Bronchial epithelial cell (primary cell): Measurements from ENCODE around the gene SEC14L2. TPM values are rescaled to one million over a fixed set of nuclear protein-coding genes. Genes with fewer than 3 reads are reported as not detected.
"Not testable (repeated sequence)": the region's sequence is repeated elsewhere in the genome, so short reads cannot be mapped to it uniquely, and the experiment has no call there.

ENCODE experiments used
- DNase-seq: peaks from one replicate; pipeline ENCODE4 v3.0.0-alpha.2; 2010; ENCODE audit warnings: low read depth
- FAIRE-seq: peaks from 2 replicates; lab custom pipeline; 2011; peaks lifted over from hg19 to GRCh38; lab: Jason Lieb, UNC
- H3K27me3 ChIP-seq: 2 replicates; pipeline ENCODE4 v1.5.1; 2011; ENCODE audit warnings: low read length; ENCODE audit not compliant: control insufficient read depth, insufficient read depth
- H3K36me3 ChIP-seq: 2 replicates; pipeline ENCODE4 v1.5.1; 2011; ENCODE audit warnings: low read length; ENCODE audit not compliant: control insufficient read depth, insufficient read depth
- H3K4me3 ChIP-seq: 2 replicates; pipeline ENCODE4 v1.5.1; 2011; ENCODE audit warnings: mild to moderate bottlenecking, low read depth, low read length, control low read depth
- total RNA-seq: library from RNA; depleted of rRNA; stranded (reverse); fragments of >200 nt; gene quantifications from 2 replicates; pipeline ENCODE4 v1.2.1, GENCODE V29; 2014
- TF ChIP-seq, protein P1 (sequence below): IDR thresholded peaks from 2 replicates; pipeline ENCODE4 v1.5.1; 2011; ENCODE audit warnings: mild to moderate bottlenecking, moderate library complexity, low read length, control low read depth, inconsistent platforms; ENCODE audit not compliant: insufficient read depth, severe bottlenecking

SEC14L2 gene
- total RNA-seq, 1 donor from 2014 or later = 34.5 TPM

DNA sequence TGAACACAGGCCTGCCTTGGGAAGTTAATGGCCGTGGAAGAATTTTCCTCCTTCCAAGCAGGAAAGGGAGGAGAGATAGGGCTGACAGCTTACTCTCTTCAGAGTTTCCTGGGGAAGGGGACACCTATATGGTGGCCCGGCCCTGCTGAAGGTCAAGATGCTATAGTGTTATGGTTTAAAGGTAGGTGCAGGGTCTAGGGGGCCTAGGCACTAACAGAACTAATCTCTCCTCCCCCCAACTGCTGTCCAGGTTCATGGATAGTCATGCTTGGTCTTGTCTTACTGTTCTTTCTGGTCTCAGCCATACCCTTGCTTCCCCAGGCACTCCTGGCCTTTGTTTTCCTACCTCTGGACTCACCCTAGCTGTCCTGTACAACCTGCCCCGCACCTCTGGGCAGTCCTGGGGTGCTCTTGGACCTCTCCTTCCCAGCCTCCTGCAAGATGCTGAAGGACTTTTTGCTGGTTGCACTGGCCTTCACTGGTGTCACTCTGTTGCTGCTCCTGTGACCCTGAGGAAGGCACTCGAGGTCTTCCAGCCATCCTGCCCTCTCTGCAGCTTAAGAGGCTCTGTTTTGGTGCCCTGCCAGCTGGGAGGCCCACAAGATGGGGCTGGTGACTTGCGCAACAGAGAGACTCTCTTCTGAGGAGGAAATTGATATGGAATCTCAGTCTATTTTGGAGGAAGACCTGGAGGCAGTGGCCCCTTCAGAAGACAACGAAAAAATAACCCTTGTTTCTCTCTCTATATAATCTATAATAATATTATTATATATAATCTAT is 57.1 kb downstream of the SEC14L2 start:
- peaks cover 8% of the 10 kb centered on the region for H3K27me3 ChIP-seq
- no peak for DNase-seq
- peak; percentile 84 for FAIRE-seq
- no peak overlapping the region for H3K4me3 ChIP-seq
- TF ChIP-seq, protein P1, sequence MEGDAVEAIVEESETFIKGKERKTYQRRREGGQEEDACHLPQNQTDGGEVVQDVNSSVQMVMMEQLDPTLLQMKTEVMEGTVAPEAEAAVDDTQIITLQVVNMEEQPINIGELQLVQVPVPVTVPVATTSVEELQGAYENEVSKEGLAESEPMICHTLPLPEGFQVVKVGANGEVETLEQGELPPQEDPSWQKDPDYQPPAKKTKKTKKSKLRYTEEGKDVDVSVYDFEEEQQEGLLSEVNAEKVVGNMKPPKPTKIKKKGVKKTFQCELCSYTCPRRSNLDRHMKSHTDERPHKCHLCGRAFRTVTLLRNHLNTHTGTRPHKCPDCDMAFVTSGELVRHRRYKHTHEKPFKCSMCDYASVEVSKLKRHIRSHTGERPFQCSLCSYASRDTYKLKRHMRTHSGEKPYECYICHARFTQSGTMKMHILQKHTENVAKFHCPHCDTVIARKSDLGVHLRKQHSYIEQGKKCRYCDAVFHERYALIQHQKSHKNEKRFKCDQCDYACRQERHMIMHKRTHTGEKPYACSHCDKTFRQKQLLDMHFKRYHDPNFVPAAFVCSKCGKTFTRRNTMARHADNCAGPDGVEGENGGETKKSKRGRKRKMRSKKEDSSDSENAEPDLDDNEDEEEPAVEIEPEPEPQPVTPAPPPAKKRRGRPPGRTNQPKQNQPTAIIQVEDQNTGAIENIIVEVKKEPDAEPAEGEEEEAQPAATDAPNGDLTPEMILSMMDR = no peak
- H3K36me3 ChIP-seq = no peaks in the 10 kb centered on the region

DNA sequence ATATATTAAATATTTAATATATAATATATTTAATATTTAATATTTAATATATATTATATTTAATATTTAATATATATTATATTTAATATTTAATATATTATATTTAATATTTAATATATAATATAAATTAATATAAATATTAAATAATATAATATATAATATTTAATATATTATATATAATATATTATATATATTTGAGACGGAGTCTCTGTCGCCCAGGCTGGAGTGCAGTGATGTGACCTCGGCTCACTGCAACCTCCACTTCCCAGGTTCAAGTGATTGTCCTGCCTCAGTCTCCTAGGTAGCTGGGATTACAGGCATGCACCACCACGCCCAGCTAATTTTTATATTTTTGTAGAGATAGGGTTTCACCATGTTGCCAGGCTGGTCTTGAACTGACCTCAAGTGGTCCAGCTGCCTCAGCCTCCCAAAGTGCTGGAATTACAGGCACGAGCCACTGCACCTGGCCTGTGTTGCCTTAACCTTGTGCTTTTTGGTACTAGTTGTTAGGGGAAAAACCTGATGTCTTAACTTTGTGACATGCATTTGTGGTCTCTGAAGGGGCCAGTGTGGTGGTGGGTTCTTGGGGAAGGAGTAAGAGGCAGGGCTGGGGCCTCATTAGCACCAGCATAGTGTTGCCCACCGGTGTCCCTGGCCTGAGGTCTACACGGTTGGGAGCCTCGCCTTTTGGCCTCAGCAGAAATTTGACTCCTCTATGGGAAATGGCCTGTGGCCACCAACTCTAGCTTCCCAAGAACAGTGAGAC is 58.4 kb downstream of the SEC14L2 start:
- DNase-seq (no peak), FAIRE-seq (no peak)
- Histone ChIP-seq H3K27me3 (peaks cover 8% of the 10 kb centered on the region), H3K36me3 (no peaks in the 10 kb centered on the region), H3K4me3 (no peak overlapping the region)
- TF ChIP-seq, protein P1 = no peak

DNA sequence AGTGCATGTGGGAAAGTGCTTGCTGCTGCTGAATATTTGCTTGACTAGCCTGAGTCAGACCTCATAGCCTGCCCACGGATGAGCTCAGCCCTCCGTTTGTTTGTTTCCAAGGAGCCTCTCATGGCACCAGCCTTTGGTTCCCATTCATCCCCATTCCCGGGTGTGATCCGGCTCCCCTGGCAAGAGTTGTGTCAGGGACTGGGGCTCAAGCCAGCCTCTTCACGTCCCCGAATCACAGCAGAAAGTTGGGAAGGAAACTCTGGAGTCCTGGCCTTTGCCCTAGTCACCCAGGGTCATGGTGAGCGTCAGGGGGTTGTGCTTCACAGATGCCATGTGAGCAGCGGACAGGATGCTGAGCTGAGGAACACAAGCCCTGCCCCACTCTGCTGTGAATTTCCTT is 61.2 kb downstream of the SEC14L2 start:
- Histone ChIP-seq H3K36me3 (no peaks in the 10 kb centered on the region), H3K27me3 (no peaks in the 10 kb centered on the region), H3K4me3 (no peak overlapping the region)
- TF ChIP-seq, protein P1 = no peak
- FAIRE-seq = no peak
- DNase-seq = peak; percentile 8

DNA sequence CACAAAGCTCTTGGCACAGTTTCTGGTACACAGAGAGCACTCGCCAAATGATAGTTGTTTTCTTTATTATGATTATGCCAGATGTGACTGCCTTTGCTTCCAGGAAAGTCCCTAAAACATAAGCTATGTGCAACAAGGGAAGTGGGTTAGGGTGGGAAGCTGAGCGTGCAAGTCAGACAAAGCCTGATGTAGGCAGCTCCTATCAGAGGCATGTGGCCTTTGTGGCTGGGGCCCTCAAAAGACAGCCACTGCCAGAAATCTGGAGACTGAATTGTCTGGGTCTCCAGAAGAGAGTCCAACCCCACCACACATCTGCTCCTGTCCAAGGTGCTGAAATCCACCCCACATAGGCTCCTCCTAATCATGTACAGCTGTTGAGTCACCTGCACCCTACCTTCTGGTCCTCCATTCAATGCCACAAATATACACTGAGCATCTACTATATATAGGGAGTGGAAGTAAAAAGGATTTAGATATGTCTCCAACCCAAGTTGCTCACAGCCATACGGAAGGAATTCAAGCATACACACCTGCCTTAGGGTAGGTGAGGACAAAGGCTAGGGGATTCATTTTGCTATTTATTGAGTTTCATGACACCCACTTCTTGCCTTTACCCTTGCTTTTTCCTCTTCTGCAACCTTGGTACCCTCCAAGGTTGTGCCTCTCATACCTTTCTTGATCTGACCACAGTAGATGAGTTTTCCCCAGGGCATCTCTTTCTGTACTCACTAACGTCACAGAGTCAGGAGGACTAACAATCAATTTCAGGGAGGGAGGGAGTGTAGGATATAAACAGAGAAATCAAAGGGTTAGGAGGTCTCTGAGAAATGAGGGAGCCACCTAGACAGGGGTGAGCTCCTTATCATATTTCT is 62.6 kb downstream of the SEC14L2 start:
- DNase-seq (peak; percentile 30), FAIRE-seq (no peak)
- no peaks in the 10 kb centered on the region for H3K36me3 ChIP-seq
- H3K4me3 ChIP-seq = no peak overlapping the region
- no peaks in the 10 kb centered on the region for H3K27me3 ChIP-seq
- TF ChIP-seq, protein P1 = no peak

DNA sequence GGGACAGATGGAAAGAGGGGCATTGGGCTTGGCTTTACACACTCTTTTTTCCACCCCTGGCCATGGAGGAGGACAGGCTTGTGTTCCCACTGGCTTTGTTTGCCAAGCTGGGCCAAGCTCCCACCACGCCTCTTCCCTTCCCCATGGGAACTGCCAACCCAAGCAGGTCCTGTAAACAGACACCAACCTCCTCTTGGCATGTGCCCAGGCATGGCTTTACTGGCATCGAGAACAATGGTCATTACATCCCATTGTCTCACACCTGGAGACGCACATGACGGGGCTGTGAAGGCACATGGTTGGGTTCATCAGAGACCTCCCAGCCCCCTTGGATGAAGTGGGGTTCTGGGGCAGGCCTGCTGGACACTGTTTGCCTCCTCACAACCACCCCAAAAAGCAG is 63.3 kb downstream of the SEC14L2 start:
- no peak for DNase-seq
- H3K27me3 ChIP-seq = no peaks in the 10 kb centered on the region
- no peaks in the 10 kb centered on the region for H3K36me3 ChIP-seq
- TF ChIP-seq, protein P1 = no peak
- H3K4me3 ChIP-seq = no peak overlapping the region
- no peak for FAIRE-seq

DNA sequence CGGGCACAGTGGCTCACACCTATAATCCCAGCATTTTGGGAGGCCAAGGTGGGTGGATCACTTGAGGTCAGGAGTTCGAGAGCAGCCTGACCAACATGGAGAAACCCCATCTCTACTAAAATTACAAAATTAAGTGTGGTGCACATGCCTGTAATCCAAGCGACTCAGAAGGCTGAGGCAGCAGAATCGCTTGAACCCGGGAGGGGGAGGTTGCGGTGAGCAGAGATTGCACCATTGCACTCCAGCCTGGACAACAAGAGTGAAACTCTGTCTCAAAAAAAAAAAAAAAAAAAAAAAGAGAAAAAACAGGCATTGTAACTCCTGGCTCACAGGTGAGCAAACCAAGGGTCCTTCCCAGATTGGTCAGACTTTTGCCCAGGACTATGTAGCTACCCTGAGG is 63.7 kb downstream of the SEC14L2 start:
- H3K27me3 ChIP-seq, FAIRE-seq, DNase-seq, H3K4me3 ChIP-seq, H3K36me3 ChIP-seq: not testable (repeated sequence)
